A673 (cell line): ENCODE results near the gene CXADR. TPM values are rescaled to one million over a fixed set of nuclear protein-coding genes. Genes with fewer than 3 reads are reported as not detected.
"Not testable (repeated sequence)": the region's sequence is repeated elsewhere in the genome, so short reads cannot be mapped to it uniquely, and the experiment has no call there.

Experiments
- BruUV-seq: library from RNA; stranded (reverse); fragments of 400-500 nt; replicated peaks from 2 replicates; lab custom pipeline; 2021; lab: Mats Ljungman, UMichigan
- CTCF ChIA-PET: fragments of 300-600 bp; sonication (Branson Sonifier 250); formaldehyde crosslinking; loops from one replicate; lab custom pipeline; 2022; ENCODE audit warnings: antibody characterized with exemption; lab: Charles Lee
- POLR2A ChIA-PET: fragments of 300-600 bp; sonication (Branson Sonifier 250); formaldehyde crosslinking; loops from one replicate; lab custom pipeline; 2022; ENCODE audit warnings: antibody characterized with exemption; ENCODE audit not compliant: low non-redundant PET; lab: Charles Lee
- DNase-seq: peaks from one replicate; pipeline ENCODE4 v3.0.0-alpha.2; 2015; ENCODE audit warnings: low spot score
- H3K27ac ChIP-seq: fragments of 200-600 bp; sonication (generic); 2 replicates; pipeline ENCODE4 v1.5.1; 2016; ENCODE audit warnings: mixed run types, low read depth, mild to moderate bottlenecking, mixed read lengths, antibody characterized with exemption, low read length; ENCODE audit not compliant: poor library complexity, severe bottlenecking
- H3K27me3 ChIP-seq: fragments of 200-600 bp; sonication (generic); replicated peaks from 2 replicates; pipeline ENCODE4 v1.6.1; 2017; ENCODE audit warnings: mixed run types, low read depth, mild to moderate bottlenecking, mixed read lengths, antibody characterized with exemption, low read length; ENCODE audit not compliant: insufficient read depth, poor library complexity
- H3K36me3 ChIP-seq: fragments of 200-600 bp; sonication (generic); 2 replicates; pipeline ENCODE4 v1.6.1; 2016; ENCODE audit warnings: mixed run types, mild to moderate bottlenecking, mixed read lengths, antibody characterized with exemption, low read length; ENCODE audit not compliant: insufficient read depth, poor library complexity, severe bottlenecking
- H3K4me1 ChIP-seq: fragments of 200-600 bp; sonication (generic); 2 replicates; pipeline ENCODE4 v1.6.1; 2017; ENCODE audit warnings: mixed run types, mild to moderate bottlenecking, mixed read lengths, antibody characterized with exemption, low read length; ENCODE audit not compliant: insufficient read depth, poor library complexity, severe bottlenecking
- H3K4me3 ChIP-seq: fragments of 200-600 bp; sonication (generic); 2 replicates; pipeline ENCODE4 v1.5.1; 2016; ENCODE audit warnings: low read depth, mixed run types, mild to moderate bottlenecking, mixed read lengths, low read length; ENCODE audit not compliant: poor library complexity, severe bottlenecking
- H3K9me3 ChIP-seq: fragments of 200-600 bp; sonication (generic); 2 replicates; pipeline ENCODE4 v1.6.1; 2016; ENCODE audit warnings: mixed run types, low read depth, mild to moderate bottlenecking, mixed read lengths, antibody characterized with exemption, low read length; ENCODE audit not compliant: poor library complexity, severe bottlenecking
- CTCF ChIP-seq: fragments of 300-800, 200-600 bp; sonication (generic); conservative IDR thresholded peaks from 2 replicates; pipeline ENCODE4 v1.5.1; 2017; ENCODE audit warnings: low read depth, mild to moderate bottlenecking, antibody characterized with exemption, low read length, moderate library complexity, mixed read lengths
- EZH2 ChIP-seq: fragments of 200-600 bp; sonication (generic); IDR thresholded peaks from 2 replicates; pipeline ENCODE4 v1.6.1; 2017; ENCODE audit warnings: borderline replicate concordance, low read depth, mild to moderate bottlenecking, mixed read lengths, antibody characterized with exemption, low read length; ENCODE audit not compliant: poor library complexity, severe bottlenecking
- intact Hi-C: fragments of 100-400 bp; cut with micrococcal nuclease; formaldehyde crosslinking; loops from one replicate; pipeline ENCODE4 v1.10.0; 2022; ENCODE audit not compliant: unreplicated experiment
- total RNA-seq: library from RNA; stranded (reverse); gene quantifications from 2 replicates; pipeline ENCODE4 v1.2.3, GENCODE V29; 2021

Gene CXADR
- total RNA-seq, 1 experiment from 2014 or later = 17.7 TPM

DNA sequence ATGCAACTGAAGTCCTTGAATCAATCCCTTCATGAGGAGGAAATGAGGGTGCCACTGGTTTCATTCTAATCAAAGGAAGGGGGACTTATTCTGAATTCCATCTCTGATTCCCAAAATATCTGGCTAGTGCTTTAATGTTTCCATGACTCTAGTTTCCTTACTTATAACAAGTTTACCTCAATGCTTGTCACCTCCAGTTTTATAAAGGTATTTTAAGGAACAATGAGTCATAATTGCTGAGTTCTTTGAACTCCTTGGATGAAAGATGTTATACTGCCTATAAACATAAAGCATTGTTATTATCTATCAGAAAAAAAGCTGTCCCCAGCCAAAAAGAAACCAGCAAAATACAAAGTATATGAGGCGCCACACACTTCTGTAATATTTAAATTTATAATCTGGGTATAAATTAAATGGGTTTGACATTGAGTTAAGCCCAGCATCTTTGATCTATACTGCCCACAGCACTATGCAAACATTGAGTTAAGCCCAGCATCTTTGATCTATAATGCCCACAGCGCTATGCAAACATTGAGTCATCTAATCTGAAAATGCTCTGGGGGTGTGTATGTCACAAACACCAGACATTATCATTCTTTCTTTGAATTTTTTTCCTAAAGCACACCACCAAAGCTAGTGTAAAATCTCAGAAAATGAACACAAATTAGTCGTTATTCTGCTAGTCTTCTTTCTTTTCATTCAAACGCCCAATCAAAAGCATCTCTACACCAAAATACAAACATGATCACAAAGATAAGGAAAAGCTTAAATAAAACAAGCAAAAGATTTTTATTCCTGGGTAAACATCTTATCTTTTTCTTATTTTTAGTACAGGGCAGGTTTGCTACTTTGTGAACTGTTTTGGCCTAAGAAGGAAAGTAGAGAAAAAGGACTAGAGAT lies 11.5 kb upstream of the CXADR start:
- TF ChIP-seq CTCF = no peak
- no peak for TF ChIP-seq EZH2
- CTCF ChIA-PET = no interaction called here
- Histone ChIP-seq H3K4me3 (no peak overlapping the region), H3K4me1 (no peaks in the 10 kb centered on the region), H3K27ac (no peak overlapping the region), H3K36me3 (no peaks in the 10 kb centered on the region), H3K9me3 (no peaks in the 10 kb centered on the region), H3K27me3 (no peaks in the 10 kb centered on the region)
- intact Hi-C loops = no loop called here
- DNase-seq = no peak
- POLR2A ChIA-PET = no interaction called here
- no TSS peak for BruUV-seq

- DNase-seq, H3K27ac ChIP-seq, H3K9me3 ChIP-seq, intact Hi-C loops, H3K36me3 ChIP-seq, H3K27me3 ChIP-seq, BruUV-seq, H3K4me1 ChIP-seq, POLR2A ChIA-PET, H3K4me3 ChIP-seq, CTCF ChIA-PET: not testable (repeated sequence)
These were observed 9.9 kb upstream of the CXADR start for GRCh38 chr21:17502985-17503384.

DNA sequence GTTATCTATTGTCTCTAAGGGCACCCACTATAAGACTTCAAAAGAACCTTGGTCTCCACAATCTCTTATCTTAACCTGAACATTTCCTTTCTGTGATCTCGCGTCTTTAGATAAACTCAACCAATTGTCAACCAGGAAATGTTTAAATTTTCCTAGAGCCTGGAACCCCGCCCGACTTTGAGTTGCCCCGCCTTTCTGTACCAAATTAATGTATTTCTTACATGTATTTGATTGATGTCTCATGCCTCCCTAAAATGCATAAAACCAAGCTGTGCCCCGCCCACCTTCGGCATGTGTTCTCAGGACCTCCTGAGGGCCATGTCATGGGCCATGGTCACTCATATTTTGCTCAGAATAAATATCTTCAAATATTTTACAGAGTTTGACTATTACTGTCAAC lies 5.9 kb upstream of the CXADR start:
- POLR2A ChIA-PET = no interaction called here
- DNase-seq = no peak
- intact Hi-C loops = no loop called here
- TF ChIP-seq EZH2 (no peak), CTCF (no peak)
- no peak overlapping the region for H3K27ac ChIP-seq
- no peaks in the 10 kb centered on the region for H3K27me3 ChIP-seq
- no TSS peak for BruUV-seq
- CTCF ChIA-PET = no interaction called here
- no peak overlapping the region for H3K4me3 ChIP-seq
- H3K9me3 ChIP-seq = no peaks in the 10 kb centered on the region
- H3K4me1 ChIP-seq = peaks cover 1% of the 10 kb centered on the region
- H3K36me3 ChIP-seq = no peaks in the 10 kb centered on the region
